Bronchial epithelial cell (primary cell): ENCODE data around the gene GALNT11. TPM values are rescaled to one million over a fixed set of nuclear protein-coding genes. Genes with fewer than 3 reads are reported as not detected.
"Not testable (repeated sequence)": the region's sequence is repeated elsewhere in the genome, so short reads cannot be mapped to it uniquely, and the experiment has no call there.

Experiments
- DNase-seq: peaks from one replicate; pipeline ENCODE4 v3.0.0-alpha.2; 2010; ENCODE audit warnings: low read depth
- FAIRE-seq: peaks from 2 replicates; lab custom pipeline; 2011; peaks lifted over from hg19 to GRCh38; lab: Jason Lieb, UNC
- H3K27me3 ChIP-seq: 2 replicates; pipeline ENCODE4 v1.5.1; 2011; ENCODE audit warnings: low read length; ENCODE audit not compliant: control insufficient read depth, insufficient read depth
- H3K36me3 ChIP-seq: 2 replicates; pipeline ENCODE4 v1.5.1; 2011; ENCODE audit warnings: low read length; ENCODE audit not compliant: control insufficient read depth, insufficient read depth
- H3K4me3 ChIP-seq: 2 replicates; pipeline ENCODE4 v1.5.1; 2011; ENCODE audit warnings: mild to moderate bottlenecking, low read depth, low read length, control low read depth
- CTCF ChIP-seq: IDR thresholded peaks from 2 replicates; pipeline ENCODE4 v1.5.1; 2011; ENCODE audit warnings: mild to moderate bottlenecking, moderate library complexity, low read length, control low read depth, inconsistent platforms; ENCODE audit not compliant: insufficient read depth, severe bottlenecking
- total RNA-seq: library from RNA; depleted of rRNA; stranded (reverse); fragments of >200 nt; gene quantifications from 2 replicates; pipeline ENCODE4 v1.2.1, GENCODE V29; 2014

GALNT11 gene
- total RNA-seq, 1 donor from 2014 or later, result 31.9 TPM

- Histone ChIP-seq H3K27me3 (no peaks in the 10 kb centered on the region), H3K36me3 (no peaks in the 10 kb centered on the region), H3K4me3 (no peak overlapping the region)
- DNase-seq, result no peak
- TF ChIP-seq CTCF, result no peak
- FAIRE-seq, result no peak
Measured at GRCh38 chr7:152078025-152078424, 52.6 kb downstream of the GALNT11 start.

- Histone ChIP-seq H3K4me3 (no peak overlapping the region), H3K36me3 (no peaks in the 10 kb centered on the region), H3K27me3 (no peaks in the 10 kb centered on the region)
- DNase-seq, result no peak
- no peak for FAIRE-seq
- no peak for TF ChIP-seq CTCF
Measured at GRCh38 chr7:152078786-152079185, 53.3 kb downstream of the GALNT11 start.

- DNase-seq, result peak; percentile 20
- no peaks in the 10 kb centered on the region for H3K36me3 ChIP-seq
- H3K4me3 ChIP-seq, result no peak overlapping the region
- FAIRE-seq, result no peak
- no peak for TF ChIP-seq CTCF
- no peaks in the 10 kb centered on the region for H3K27me3 ChIP-seq
Measured at GRCh38 chr7:152081088-152081487, 55.6 kb downstream of the GALNT11 start.

GRCh38 chr7:152082073-152082721 is 56.7 kb downstream of the GALNT11 start:
- H3K36me3 ChIP-seq, H3K27me3 ChIP-seq, H3K4me3 ChIP-seq, FAIRE-seq: not testable (repeated sequence)
- peak; percentile 86 for DNase-seq

- H3K36me3 ChIP-seq, result no peaks in the 10 kb centered on the region
- no peak for TF ChIP-seq CTCF
- H3K4me3 ChIP-seq, result no peak overlapping the region
- DNase-seq (no peak), FAIRE-seq (no peak)
- no peaks in the 10 kb centered on the region for H3K27me3 ChIP-seq
Measured at GRCh38 chr7:152085131-152085530, 59.7 kb downstream of the GALNT11 start.

- H3K36me3 ChIP-seq, result no peaks in the 10 kb centered on the region
- no peaks in the 10 kb centered on the region for H3K27me3 ChIP-seq
- no peak for FAIRE-seq
Measured at GRCh38 chr7:152086513-152086912, 61.0 kb downstream of the GALNT11 start.

More at GRCh38 chr7:152086513-152086912, 61.0 kb downstream of the GALNT11 start:
- no peak for TF ChIP-seq CTCF
- DNase-seq, result peak; percentile 18
- H3K4me3 ChIP-seq, result no peak overlapping the region
